COLO668 (cell line): ENCODE data around the gene TMEM50B.
"Not testable (repeated sequence)": the region's sequence is repeated elsewhere in the genome, so short reads cannot be mapped to it uniquely, and the experiment has no call there.

Source experiments
- DNase-seq: peaks from one replicate; lab custom pipeline; 2025; ENCODE audit not compliant: unreplicated experiment; lab: John Stamatoyannopoulos, UW

The TMEM50B gene

DNA sequence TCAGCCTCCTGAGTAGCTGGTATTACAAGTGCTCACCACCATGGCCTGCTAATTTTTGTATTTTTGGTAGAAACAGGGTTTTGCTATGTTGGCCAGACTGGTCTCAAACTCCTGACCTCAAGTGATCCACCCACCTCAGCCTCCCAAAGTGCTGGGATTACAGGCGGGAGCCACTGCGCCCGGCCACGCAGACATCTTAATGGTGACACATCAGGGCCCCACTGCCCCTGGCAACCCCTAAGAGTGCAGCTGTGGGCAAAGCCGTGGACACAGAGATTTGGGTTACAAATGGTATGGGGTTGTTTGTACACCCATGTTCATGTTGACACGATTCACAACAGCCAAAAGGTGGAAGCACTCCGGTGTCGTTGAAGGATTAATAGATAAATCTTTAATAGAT lies 46.8 kb downstream of the TMEM50B start:
- DNase-seq: no peak

DNA sequence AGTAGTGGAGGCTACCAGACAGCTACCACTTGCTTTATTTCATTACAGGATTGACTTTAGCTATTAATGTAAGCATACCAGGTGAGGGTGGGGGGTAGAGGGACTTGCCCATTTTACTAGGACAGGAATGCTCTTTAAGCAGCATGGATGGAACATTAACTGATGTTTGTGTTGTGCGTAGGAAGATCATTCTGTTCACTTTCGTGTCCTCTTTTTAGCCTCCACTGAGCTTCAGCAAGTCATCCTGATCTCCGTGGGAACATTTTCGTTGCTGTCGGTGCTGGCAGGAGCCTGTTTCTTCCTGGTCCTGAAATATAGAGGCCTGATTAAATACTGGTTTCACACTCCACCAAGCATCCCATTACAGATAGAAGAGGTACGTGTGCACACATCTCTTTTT lies 47.3 kb downstream of the TMEM50B start:
- no peak for DNase-seq

DNA sequence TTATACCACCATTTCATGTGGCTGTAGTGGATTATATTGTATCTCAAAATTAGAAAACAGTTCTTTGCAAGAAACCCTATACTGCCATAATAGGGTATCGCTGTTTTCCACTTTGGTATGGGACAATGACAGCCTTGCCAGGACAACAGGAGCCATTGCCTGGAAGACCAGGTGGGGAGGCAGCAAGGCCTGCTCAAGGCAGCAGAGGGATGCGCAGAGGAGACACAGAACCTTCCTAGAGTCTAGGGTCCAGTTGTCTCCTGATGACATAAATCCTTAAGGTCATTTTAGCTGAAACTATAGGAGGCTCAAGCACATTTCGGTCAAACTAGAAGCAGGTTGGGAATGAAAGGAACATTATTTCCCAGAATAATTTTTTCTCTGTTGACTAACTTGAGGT lies 48.9 kb downstream of the TMEM50B start:
- no peak for DNase-seq

DNA sequence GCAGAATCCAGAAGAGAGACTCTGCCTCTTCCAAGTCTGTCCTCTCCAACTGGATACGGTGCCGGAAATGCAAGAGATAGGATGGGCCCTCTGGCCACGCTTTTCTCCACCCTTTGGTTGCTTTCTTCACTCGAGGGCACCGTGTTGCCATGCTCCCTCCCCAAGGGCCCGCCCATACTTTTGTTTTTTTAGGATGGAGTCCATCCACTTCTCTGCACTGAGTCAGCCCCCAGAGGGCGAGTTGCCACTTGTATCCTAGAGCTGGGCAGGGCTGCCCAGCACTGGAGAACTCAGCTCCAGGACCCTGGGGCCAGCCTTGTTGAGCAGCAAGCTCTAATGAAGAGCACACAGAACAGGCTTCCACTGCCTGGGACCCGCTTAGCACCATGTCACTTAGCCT lies 51.1 kb downstream of the TMEM50B start:
- no peak for DNase-seq

DNA sequence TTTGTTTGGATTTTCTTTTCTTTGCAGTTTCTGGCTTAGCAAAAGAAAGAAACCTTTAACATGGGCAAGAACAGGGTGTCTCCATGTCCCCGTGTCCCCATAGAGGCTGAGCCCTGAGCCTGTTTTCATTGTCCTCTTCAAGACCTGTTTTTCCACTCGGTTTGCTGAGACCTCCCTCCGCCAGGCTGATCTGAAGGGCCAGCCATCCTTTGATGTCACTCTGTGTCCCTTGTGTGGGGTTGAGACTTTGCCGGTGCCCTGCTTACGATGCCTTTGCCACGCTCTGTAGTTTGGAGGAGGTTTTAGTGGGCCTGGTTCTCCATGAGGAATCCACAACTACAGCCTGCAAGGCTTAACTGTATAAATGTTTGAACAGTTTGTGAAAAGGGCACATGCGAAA lies 52.7 kb downstream of the TMEM50B start:
- DNase-seq: no peak

DNA sequence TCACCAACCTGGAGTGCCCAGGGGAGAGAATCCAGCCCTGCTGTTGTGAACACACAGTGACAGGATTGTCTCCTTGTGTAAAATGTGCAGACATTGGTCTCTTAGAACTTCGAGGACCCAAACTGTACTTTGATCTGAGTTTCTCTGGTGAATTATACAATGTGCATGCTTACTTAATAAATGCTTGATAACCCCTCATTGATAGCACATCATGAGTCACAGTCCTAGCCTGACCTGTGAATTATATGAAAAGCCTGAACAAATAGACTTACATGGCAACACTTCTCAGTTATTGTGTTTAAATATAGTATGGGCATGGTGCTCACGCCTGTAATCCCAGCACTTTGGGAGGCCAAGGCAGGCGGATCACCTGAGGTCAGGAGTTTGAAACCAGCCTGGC lies 53.9 kb downstream of the TMEM50B start:
- DNase-seq: no peak

DNA sequence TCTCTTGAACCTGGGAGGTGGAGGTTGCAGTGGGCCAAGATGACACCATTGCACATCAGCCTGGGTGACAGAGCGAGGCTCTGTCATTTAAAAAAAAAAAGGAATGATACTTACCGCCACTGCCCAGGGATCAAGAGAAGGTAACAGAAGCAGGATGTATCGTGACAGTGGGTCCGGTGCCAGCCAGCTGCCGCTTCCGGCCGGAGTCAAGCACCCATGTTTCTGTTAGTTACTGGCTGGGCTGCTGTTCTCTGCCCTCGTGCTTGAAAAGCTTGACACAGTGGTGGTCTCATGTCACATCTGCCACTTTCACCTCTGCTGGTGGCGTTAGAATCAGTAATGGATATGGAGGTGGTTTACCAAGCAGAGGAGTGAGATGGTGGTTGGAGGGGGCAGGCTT lies 55.6 kb downstream of the TMEM50B start:
- DNase-seq: no peak

DNA sequence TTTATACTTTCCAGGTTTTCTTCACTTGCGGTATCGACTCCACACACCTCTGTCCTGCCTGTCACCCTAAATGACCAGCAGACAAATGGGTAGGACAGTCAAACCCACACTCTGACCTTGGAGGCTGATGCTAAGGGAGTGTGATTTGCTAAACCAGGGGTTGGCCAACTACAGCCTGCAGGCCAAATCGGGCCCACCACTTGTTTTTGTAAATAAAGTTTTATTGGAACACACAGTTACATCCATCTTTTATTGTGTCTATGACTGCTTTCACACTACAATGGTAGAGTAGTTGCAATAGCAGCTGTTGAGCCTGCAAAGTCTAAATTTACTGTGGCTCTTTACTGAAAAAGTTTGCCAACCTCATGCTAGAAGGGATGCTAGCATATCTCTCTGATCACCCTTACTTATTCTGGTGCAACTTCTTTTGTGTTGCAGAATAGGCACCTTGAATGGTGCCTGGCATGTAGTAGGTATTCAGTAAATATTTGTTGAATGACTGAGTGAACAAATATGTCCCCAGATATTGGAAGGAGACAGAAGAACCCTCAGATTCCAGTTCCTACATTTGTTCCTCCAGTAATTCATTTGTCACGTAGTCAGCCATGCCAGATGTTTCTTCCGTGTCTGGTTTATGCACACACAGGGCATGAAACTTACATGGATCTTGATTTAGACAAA lies 57.9 kb downstream of the TMEM50B start:
- DNase-seq: no peak

DNA sequence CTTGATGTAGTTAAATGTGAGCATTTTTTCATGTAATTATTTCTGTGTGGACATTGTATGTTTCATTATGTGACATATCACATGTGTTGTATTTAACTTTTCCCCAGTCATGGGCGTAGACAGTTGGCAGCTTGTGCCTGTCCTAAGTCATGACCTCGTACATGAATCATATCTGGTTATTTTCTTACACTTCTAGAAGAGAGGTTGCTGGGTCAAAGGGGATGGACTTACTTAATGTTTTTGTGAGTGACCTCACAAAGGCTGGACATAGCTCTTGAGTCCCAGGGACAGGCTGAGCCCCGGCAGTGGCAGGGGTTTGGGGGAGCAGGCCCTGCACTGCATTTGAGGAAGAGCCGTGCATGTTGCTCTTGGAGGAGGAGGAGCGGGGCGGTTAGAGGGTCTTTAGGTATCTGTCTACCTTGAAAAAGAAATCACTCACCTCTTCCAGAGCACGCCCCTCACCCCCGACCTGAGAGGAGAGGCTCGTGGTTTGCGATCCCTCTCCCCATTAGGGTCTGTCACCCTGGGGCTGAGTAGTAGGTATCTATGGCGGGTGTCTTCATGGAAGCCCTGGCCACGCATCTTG lies 60.1 kb downstream of the TMEM50B start:
- no peak for DNase-seq

DNA sequence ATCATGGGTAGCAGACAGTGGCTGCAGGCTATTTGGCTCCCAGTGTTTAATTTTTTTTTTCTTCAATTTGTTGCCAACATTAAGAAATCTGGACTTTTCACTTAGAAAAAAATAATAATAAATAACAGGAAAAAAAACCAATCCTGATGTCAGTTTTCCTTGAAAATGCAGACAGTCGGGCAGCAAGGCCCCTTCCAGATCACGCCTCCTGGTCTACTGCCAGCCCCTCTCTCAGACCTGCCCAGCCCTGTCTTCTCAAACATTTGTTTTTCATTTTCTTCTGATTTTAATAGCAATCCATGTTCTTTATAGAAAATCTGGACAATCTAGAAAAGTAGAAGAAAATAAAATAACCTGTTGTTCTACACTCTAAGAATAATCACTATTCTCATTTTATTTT lies 61.1 kb downstream of the TMEM50B start:
- DNase-seq: no peak

DNA sequence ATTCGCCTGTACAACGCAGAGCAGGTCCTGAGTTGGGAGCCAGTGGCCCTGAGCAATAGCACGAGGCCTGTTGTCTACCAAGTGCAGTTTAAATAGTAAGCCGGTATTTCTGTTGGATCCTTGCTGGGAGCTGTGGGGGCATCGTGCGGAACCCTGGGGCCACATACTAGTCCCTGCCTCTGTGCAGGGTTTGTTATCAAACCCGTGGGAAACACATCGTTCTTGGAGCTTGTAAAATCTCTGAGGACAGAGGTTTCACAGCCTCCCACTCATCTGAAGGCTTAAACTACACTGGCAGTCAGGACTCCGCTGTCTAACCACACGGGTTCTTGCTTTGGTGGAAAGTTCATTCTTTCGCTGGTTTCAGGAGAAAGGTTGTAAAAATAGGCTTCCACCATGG lies 64.8 kb downstream of the TMEM50B start:
- DNase-seq: no peak

DNA sequence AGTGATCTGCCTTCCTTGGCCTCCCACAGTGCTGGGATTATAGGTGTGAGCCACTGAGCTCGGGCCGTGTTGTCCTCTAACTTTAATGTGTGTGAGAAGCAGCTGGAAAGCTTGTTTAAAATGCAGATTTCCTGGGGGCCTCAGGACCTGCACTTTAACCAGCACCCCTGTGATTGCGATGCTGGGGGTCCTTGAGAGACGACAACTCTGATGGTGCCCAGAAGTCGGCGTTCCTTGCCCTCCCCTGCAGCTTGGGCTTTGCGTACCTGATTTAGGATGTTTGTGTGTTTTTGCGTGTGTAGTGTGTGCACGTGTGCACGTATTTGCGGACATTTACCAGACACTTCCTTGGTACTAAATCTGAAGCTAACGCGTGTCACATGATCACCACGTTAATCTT lies 65.7 kb downstream of the TMEM50B start:
- DNase-seq: no peak

DNA sequence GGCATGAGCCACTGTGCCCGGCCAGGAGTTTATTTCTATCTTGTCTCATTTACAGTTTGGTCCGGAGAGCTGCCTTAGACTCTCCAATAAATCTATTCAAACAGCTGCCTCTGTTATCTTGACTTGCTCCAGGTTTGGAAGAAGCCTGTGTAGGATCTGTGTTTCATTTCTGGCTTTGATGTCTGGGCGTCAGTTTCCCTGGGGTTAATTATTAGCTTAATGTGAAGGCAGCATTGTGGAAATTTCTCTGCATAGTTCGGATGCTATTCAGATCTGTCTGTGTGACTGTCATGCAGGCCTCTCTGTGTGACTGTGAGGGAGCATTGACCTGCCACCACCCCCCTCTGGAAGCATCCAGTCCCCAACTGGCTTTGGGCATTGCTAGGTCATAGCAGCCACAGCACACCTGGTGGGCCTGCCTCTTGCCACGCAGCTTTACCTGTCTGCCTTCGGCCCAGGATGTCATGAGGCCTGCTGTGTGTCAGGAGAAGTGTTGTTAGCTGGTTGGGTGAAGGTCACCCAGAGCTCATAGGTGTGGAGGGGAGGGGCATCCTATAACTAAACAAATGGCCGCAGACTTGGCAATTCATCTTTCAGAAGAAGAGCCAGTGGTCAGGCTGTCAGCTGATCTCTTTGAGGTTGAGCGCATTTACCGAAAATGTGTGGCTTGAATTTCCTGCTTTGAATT lies 66.8 kb downstream of the TMEM50B start:
- peak; percentile 66 for DNase-seq

DNA sequence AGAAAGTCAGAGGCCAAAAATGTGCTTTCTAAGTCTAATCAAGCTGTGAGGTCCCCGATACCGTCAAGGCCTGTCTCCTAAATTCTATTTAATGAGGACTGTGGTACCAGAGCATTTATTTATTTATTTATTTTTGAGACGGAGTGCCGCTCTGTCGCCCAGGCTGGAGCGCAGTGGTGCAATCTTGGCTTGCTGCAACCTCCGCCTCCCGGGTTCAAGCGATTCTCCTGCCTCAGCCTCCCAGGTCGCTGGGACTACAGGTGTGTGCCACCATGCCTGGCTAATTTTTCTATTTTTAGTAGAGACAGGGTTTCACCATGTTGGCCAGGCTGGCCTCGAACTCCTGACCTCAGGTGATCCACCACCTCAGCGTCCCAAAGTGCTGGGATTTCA lies 67.3 kb downstream of the TMEM50B start:
- not testable (repeated sequence) for DNase-seq

DNA sequence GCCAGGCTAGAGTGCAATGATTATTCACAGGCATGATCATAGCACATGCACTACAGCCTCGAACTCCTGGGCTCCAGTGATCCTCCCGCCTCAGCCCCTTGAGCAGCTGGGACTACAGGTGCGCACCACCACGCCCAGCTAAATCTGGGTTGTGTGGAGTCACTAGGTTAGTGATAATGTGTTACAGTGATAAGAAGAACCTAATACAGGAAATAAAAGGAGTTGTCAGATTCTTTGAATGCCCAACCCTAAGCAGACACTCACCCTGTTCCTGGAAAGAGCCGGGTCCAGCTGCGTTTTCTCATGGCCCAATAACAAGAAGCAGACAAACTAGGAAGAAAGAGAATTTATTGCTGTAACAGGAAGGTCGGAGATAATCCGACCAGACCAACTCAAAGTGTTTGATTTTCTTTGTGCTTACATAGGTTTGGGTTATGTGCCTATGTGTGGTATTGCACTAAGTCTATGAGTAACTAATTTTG lies 67.8 kb downstream of the TMEM50B start:
- no peak for DNase-seq

DNA sequence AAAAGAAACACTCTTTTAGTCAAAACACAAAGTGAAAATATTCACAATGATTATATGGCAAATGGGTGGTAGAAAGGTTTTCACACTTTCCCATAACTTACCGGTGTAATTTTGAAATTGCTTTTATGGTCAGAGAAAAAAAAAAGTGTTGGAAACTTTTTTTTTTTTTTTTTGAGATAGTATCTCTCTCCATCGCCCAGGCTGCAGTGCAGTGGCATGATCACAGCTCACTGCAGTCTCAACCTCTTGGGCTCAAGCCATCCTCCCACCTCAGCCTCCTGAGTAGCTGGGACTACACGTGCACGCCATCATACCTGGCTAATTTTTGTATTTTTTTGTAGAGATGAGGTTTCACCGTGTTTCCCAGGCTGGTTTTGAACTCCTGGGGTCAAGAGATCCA lies 73.3 kb downstream of the TMEM50B start:
- no peak for DNase-seq

DNA sequence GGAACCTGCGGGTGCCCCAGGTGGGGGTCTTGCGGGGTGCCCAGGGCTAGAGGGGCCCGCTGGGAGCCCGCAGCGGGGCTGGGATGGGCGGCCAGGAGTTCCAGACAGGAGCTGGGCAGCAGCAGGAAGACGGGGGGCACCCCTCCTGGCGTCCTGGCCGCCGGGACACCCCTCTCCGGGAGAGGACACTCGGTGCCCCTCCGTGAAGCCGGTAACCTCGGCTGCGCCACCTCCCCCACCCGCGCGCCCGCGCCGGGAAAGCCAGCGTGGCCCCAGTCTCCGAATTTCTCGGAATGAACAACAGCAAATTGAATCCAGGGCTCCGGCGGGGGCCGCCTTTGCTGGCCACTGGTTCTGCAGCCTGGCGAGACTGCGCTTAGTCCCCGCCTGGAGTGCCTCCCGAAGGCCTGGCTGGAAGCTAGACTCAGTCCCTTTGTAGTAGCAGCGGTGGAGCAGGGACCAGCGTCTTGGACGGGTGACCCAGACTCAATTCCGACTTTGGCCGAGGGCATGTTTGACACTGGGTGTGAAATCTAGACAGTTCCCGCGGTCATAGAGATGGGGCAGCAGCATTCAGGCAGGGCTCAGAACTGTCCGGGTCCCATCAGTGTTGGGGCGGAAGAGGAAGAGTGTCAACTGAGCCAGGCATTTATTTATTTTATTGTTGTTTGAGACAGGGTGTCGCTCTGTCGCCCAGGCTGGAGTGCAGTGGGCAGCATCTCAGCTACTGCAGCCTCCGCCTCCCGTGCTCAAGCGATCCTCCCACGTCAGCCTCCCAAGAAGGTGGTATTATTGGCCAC lies 75.8 kb downstream of the TMEM50B start:
- peak; percentile 74 for DNase-seq

DNA sequence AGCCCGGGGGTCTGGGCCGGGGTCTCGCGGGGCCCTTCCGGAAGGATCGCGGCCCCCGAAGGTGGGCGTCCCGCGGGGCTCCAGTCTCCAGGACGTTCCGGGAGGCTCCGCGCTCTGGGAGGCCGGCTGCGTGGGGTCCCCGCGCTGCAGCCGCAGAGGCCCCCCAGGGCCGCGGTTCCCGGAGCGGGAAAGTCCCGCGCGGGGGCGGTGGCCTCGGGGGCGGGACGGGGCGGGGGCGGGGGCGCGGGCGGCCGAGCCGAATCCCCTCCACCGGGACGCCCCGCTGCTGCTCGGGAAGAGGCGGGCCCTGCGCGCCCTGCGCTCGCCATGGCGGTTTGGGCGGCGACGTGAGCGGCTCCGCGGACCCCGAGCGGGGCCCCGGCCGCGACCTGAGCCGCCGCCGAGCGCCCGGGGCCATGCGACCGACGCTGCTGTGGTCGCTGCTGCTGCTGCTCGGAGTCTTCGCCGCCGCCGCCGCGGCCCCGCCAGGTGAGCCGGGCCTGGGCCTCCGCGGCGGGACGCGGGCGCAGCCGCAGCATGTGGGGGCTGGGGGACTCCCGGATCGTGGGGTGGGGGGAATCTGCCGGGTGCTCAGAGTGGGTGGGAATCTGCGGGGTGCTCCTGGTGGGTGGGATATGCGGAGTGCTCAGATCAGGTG lies 76.5 kb downstream of the TMEM50B start, which contains the start of gene IFNGR2:
Gene IFNGR2, plus strand, starts transcription at position 286 of the 658 bp plus-strand sequence. Its CDS starts 131 bp downstream, at position 417.
- peak; percentile 75 for DNase-seq

DNA sequence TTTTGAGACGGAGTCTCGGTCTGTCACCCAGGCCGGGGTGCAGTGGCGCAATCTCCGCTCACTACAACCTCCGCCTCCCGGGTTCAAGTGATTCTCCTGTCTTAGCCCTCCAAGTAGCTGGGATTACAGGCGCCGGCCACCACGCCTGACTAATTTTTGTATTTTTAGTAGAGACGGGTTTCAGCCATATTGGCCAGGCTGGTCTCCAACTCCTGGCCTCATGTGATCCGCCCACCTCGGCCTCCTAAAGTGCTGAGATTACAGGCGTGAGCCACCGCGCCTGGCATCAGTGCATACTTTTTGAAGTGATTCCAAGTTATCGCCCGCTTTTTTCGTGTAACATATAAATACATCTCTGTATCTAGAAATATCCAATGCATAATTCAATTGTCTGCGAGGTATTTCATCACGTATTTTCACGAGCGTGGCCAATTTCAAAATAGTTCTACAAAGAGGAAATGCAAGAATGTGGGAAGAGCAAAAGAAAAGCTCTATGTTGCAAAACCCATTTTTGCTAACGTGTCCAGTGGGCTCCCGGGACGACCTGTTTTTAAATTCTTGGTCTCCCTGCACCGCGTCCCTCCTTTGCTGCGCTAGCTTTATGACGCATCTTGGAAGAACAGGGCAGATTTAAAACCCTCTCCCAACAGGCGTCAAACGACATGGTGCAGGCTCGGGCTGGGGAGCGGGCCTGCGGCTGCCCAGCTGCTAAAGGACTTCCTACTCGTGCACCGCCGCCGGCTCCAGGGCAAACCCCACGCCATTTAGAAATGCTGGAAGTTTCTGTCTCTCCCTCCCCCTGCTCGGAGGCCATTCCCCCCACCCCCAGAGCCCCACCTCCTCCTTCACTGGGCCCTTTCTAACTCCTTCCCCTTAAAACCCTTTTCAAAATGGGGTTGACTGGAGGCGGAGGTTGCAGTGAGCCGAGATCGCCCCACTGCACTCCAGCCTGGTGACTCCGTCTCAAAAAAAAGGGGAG lies 77.5 kb downstream of the TMEM50B start:
- DNase-seq: no peak

DNA sequence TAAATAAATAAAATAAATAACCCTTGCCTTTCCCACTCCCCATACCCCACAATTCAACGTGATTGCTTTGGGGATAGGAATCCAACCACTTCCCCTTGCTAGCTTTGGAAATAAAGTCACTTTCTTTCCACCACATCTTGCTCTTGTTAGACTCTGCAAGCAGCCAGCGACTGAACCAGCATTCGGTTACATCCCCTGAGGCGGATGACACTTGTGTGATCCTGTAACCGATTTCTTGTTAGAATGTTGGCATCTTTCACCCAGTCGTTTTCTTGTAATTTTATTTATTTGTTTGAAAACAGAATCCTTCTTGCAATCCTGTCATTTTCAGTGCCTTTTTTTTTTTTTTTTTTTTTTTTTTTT lies 78.2 kb downstream of the TMEM50B start:
- no peak for DNase-seq
